Prostate gland (tissue), 2 donors: Measurements from ENCODE around the gene LDAF1. TPM values are rescaled to one million over a fixed set of nuclear protein-coding genes. Genes with fewer than 3 reads are reported as not detected.
"Not testable (repeated sequence)": the region's sequence is repeated elsewhere in the genome, so short reads cannot be mapped to it uniquely, and the experiment has no call there.

Experiments
- DNase-seq: peaks from one replicate; pipeline ENCODE4 v3.0.0-alpha.2; 2019; ENCODE audit warnings: low spot score
- H3K27ac ChIP-seq, 2 donors: fragments of 200-600 bp; sonication (generic); 2 replicates each; pipeline ENCODE4 v1.5.1; 2017 to 2019
- H3K27me3 ChIP-seq: fragments of 200-600 bp; sonication (generic); replicated peaks from 2 replicates; pipeline ENCODE4 v1.5.1; 2019; ENCODE audit not compliant: insufficient read depth
- H3K36me3 ChIP-seq, 2 donors: fragments of 200-600 bp; sonication (generic); 1 replicate in 1 of 2; 2 replicates in 1 of 2; pipeline versions ENCODE4 v1.5.1 to v1.8.1; 2017 to 2019
- H3K4me1 ChIP-seq: fragments of 200-600 bp; sonication (generic); replicated peaks from 2 replicates; pipeline ENCODE4 v1.5.1; 2019
- H3K4me3 ChIP-seq, 2 donors: fragments of 200-600 bp; sonication (generic); 2 replicates each; pipeline ENCODE4 v1.5.1; 2017 to 2019
- H3K9me3 ChIP-seq: fragments of 200-600 bp; sonication (generic); 2 replicates; pipeline ENCODE4 v1.5.1; 2017
- POLR2A ChIP-seq: fragments of 450-650 bp; IDR thresholded peaks from one replicate; pipeline ENCODE4 v1.6.1; 2016; ENCODE audit warnings: antibody characterized with exemption, mild to moderate bottlenecking
- POLR2AphosphoS5 ChIP-seq: sonication (generic); formaldehyde crosslinking; IDR thresholded peaks from one replicate; pipeline ENCODE4 v1.6.1; 2017; ENCODE audit warnings: antibody characterized with exemption
- WGBS: methylation state at CpG from one replicate; pipeline ENCODE4 v1.1.5; 2018; 5-methylcytosine and 5-hydroxymethylcytosine counted together
- intact Hi-C: fragments of 100-400 bp; cut with DNase I; formaldehyde crosslinking; loops from one replicate; pipeline ENCODE4 v1.14.2; 2022
- total RNA-seq, 2 donors: library from RNA; depleted of rRNA; stranded (reverse); fragments of >200 nt; gene quantifications; one replicate each; pipeline ENCODE4 v1.1.0, GENCODE V29; 2016
- TF ChIP-seq, protein P1 (sequence below), 4 experiments: fragments of 200-600 bp in 2 of 4; fragments of 450-650 bp in 2 of 4; sonication (generic) in 2 of 4; IDR thresholded peaks; 1 replicate in 3 of 4; 2 replicates in 1 of 4; pipeline ENCODE4 v1.5.1; 2016 to 2019; ENCODE audit warnings: antibody characterized with exemption in 4 of 4, mild to moderate bottlenecking in 2 of 4, moderate library complexity in 2 of 4

Gene LDAF1
- total RNA-seq, 2 donors from 2014 or later = 97.5 to 180 TPM

DNA sequence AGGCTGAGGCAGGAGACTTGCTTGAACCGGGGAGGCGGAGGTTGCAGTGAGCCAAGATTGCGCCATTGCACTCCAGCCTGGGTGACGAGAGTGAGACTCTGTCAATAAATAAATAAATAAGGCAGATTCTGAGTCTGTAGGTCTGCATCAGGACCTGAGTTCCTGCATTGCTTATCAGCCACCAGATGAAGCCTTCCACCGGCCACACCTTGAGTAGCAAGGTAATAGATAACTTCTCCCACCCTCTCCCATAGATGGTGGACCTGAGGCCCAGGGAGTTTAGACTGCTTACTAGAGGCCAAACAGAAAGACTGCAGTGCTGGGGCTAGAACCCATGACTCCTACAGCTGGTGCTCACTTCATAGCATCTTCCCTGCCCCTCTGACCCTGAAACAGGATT, 30.8 kb downstream of the LDAF1 start:
- Histone ChIP-seq H3K27ac (no peak overlapping the region), H3K9me3 (no peaks in the 10 kb centered on the region), H3K4me3 (no peak overlapping the region), H3K36me3 (no peaks in the 10 kb centered on the region), H3K4me1 (no peaks in the 10 kb centered on the region), H3K27me3 (no peaks in the 10 kb centered on the region)
- no peak for DNase-seq
- 88% methylated on average over 5 of the region's 5 CpGs for WGBS
- intact Hi-C loops = loop anchor here (5.0 to 10.0 kb wide), 3 partner anchors 88 to 1485 kb away; partner anchors contain the start of gene CRYM
- TF ChIP-seq, protein P1, sequence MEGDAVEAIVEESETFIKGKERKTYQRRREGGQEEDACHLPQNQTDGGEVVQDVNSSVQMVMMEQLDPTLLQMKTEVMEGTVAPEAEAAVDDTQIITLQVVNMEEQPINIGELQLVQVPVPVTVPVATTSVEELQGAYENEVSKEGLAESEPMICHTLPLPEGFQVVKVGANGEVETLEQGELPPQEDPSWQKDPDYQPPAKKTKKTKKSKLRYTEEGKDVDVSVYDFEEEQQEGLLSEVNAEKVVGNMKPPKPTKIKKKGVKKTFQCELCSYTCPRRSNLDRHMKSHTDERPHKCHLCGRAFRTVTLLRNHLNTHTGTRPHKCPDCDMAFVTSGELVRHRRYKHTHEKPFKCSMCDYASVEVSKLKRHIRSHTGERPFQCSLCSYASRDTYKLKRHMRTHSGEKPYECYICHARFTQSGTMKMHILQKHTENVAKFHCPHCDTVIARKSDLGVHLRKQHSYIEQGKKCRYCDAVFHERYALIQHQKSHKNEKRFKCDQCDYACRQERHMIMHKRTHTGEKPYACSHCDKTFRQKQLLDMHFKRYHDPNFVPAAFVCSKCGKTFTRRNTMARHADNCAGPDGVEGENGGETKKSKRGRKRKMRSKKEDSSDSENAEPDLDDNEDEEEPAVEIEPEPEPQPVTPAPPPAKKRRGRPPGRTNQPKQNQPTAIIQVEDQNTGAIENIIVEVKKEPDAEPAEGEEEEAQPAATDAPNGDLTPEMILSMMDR (IDR thresholded peaks at IDR 0.05) = no peak
- TF ChIP-seq POLR2AphosphoS5 (no peak), POLR2A (no peak)

DNA sequence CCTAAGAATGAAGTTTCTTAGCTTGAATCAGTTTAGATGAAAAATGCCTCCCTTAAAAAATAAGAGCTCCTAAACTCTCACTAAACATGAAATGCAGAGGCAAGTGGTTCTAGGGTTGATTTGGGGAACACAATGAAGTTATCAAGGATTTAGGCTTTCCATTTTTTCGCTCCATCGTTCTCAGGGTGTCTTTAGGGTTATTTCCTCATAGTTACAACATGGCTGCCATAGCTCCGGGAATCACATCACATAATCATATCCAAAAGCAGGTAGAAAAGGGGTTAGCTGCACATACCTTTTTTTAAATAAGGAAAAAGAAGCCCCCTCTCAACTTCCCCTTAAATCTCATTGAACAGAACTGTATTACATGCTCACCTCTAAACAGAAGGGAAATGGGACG, 31.5 kb downstream of the LDAF1 start:
- Histone ChIP-seq H3K27me3 (no peaks in the 10 kb centered on the region), H3K4me1 (no peaks in the 10 kb centered on the region), H3K27ac (no peak overlapping the region), H3K4me3 (no peak overlapping the region), H3K9me3 (no peaks in the 10 kb centered on the region), H3K36me3 (no peaks in the 10 kb centered on the region)
- intact Hi-C loops = no loop called here
- WGBS = 95% methylated on average over 4 of the region's 4 CpGs
- no peak for DNase-seq
- TF ChIP-seq POLR2A (no peak), POLR2AphosphoS5 (no peak)
- TF ChIP-seq, protein P1 (IDR thresholded peaks at IDR 0.05) = no peak

DNA sequence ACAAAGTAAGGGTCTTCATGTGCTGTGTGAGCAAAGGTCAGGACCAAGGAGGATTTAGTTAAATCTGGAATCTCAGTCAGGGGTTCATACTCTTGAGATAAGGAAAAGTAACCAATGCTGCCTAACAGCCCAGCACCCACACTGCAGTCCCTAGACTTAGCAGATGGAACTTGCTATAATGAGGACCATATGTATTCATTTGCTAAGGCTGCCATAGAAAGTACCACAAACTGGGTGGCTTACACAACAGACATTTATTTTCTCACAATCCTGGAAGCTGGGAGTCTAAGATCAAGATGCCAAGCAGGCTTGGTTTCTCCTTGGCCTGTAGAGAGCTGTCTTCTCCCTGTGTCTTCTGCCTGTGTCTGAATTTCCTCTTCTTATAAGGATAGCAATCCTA, 32.1 kb downstream of the LDAF1 start:
- TF ChIP-seq, protein P1 (IDR thresholded peaks at IDR 0.05) = no peak
- TF ChIP-seq POLR2AphosphoS5 (no peak), POLR2A (no peak)
- Histone ChIP-seq H3K36me3 (no peaks in the 10 kb centered on the region), H3K4me3 (no peak overlapping the region), H3K4me1 (no peaks in the 10 kb centered on the region), H3K27ac (no peak overlapping the region), H3K9me3 (no peaks in the 10 kb centered on the region), H3K27me3 (no peaks in the 10 kb centered on the region)
- intact Hi-C loops = no loop called here
- DNase-seq = no peak

DNA sequence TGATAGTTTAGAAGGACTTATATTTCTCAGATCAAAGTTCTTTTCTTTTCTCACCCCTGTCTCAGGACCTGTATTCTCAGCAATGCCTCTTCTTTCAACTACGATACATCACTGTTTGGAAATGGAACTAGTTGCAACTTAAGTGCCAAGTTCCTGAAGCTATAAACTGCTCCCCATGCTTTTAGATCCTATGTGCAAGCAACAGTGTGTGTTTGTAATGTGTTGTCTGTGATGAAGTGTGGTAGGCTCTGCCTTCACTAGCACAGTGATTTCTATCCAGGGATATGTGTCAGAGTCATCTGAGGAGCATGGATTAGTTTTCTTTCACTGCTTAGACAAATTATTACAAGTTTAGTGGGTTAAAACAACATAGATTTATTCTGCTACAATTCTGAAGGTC, 34.5 kb downstream of the LDAF1 start:
- 33% methylated on average over 1 of the region's 1 CpG for WGBS
- no peak for DNase-seq
- no peaks in the 10 kb centered on the region for H3K27me3 ChIP-seq
- no peaks in the 10 kb centered on the region for H3K9me3 ChIP-seq
- no peak overlapping the region for H3K27ac ChIP-seq
- TF ChIP-seq POLR2AphosphoS5 = no peak
- TF ChIP-seq, protein P1 (IDR thresholded peaks at IDR 0.05) = no peak
- TF ChIP-seq POLR2A = no peak
- no peaks in the 10 kb centered on the region for H3K36me3 ChIP-seq
- intact Hi-C loops = no loop called here
- H3K4me1 ChIP-seq = no peaks in the 10 kb centered on the region
- no peak overlapping the region for H3K4me3 ChIP-seq

DNA sequence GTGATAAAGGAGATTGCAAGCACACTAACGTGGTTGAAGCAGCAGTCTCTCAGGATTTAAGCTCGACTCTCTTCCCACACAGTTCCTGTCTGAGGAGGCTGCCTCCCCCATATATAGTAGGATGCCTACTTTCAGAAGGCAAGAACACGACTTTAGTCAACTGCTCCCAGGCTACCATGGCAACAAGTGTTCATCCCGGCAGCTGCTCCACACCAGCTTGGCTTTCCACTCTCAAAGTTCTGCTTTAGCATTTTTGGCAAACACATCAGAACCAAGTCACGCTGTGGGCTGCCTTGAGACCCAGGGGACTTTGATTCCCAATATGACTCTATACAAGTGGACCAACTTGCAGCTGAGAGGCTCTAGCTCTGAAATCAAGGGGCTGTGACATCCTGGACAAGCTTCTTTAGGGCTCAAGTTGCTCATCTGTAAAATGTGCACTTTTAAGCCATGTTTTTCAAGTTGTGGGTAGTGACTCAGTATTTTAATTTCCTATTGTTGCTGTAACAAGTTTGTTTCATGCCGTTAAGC, 36.4 kb downstream of the LDAF1 start:
- Histone ChIP-seq H3K27ac (no peak overlapping the region), H3K9me3 (no peaks in the 10 kb centered on the region), H3K36me3 (no peaks in the 10 kb centered on the region), H3K4me1 (no peaks in the 10 kb centered on the region), H3K27me3 (no peaks in the 10 kb centered on the region), H3K4me3 (no peak overlapping the region)
- intact Hi-C loops = no loop called here
- DNase-seq = no peak
- 49% methylated on average over 6 of the region's 6 CpGs for WGBS
- TF ChIP-seq POLR2AphosphoS5 (no peak), POLR2A (no peak)
- TF ChIP-seq, protein P1 (IDR thresholded peaks at IDR 0.05) = no peak

DNA sequence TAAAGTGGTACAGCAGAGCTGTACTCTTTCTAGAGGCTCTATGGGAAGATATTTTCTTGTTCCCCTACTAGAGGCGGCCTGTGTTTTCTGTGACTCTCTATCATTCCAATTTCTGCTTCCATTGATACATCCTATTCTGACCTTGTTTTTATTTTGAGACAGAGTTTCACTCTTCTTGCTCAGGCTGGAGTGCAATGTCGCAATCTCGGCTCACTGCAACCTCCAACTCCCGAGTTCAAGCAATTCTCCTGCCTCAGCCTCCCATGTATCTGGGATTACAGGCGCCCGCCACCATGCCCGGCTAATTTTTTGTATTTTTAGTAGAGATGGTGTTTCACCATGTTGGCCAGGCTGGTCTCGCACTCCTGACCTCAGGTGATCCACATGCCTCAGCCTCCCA, 36.9 kb downstream of the LDAF1 start:
- intact Hi-C loops, H3K4me1 ChIP-seq, H3K4me3 ChIP-seq, H3K27ac ChIP-seq, H3K9me3 ChIP-seq, DNase-seq, H3K27me3 ChIP-seq, H3K36me3 ChIP-seq: not testable (repeated sequence)
- WGBS = 91% methylated on average over 8 of the region's 8 CpGs
